T-helper 1 cell treated with Interleukin-12 subunit alpha and Interleukin-12 subunit beta and Interleukin-4 antibody, amounts not matched to agents 30 μg/mL and 1 μg/mL, for 36 hours (primary cell): Measurements from ENCODE around the gene GPR85.
"Not testable (repeated sequence)": the region's sequence is repeated elsewhere in the genome, so short reads cannot be mapped to it uniquely, and the experiment has no call there.

Source experiments
- H3K27ac Mint-ChIP-seq: one replicate; pipeline ENCODE4 v1.8.0; 2021; ENCODE audit warnings: mild to moderate bottlenecking, mixed read lengths
- H3K27me3 Mint-ChIP-seq: one replicate; pipeline ENCODE4 v1.8.0; 2021; ENCODE audit warnings: low read depth, mixed read lengths
- H3K36me3 Mint-ChIP-seq: one replicate; pipeline ENCODE4 v1.8.0; 2021; ENCODE audit warnings: low read depth, mixed read lengths
- H3K4me1 Mint-ChIP-seq: one replicate; pipeline ENCODE4 v1.8.0; 2021; ENCODE audit warnings: low read depth, mixed read lengths
- H3K4me3 Mint-ChIP-seq: one replicate; pipeline ENCODE4 v1.8.0; 2021; ENCODE audit warnings: mild to moderate bottlenecking, moderate library complexity, mixed read lengths
- H3K9me3 Mint-ChIP-seq: one replicate; pipeline ENCODE4 v1.8.0; 2021; ENCODE audit warnings: mixed read lengths

GPR85 gene

GRCh38 chr7:113086431-113086888 lies at the start of gene GPR85:
GPR85 (minus strand) TSS chr7:113086827; CDS start chr7:113084721, 2,106 bp downstream.
- Mint-ChIP-seq H3K9me3 (no peaks in the 10 kb centered on the region), H3K4me3 (peak within 1 kb of the TSS; percentile 56), H3K27me3 (peaks cover 44% of the 10 kb centered on the region), H3K27ac (no peak within 1 kb of the TSS), H3K4me1 (peaks cover 12% of the 10 kb centered on the region), H3K36me3 (no peaks in the 10 kb centered on the region)

DNA sequence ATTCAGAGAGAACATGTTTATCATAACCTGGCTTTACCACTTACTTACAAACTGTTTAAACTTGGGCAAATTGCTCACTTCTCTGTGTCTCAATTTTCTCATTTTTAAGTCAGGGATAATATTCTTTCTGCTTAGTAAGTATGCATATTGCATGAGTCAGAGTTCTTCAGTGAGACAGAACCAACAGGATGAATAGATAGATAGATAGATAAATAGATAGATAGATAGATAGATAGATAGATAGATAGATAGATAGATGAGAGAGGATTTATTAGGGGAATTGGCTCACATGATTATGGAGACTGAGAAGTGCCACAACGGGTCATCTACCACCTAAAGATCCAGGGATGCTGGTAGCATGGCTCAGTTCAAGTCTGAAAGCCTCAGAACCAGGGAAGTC lies 47.4 kb upstream of the GPR85 start:
- no peaks in the 10 kb centered on the region for H3K9me3 Mint-ChIP-seq
- no peaks in the 10 kb centered on the region for H3K4me1 Mint-ChIP-seq
- H3K4me3 Mint-ChIP-seq = no peak overlapping the region

GRCh38 chr7:113131367-113131766 lies 44.7 kb upstream of the GPR85 start:
- H3K36me3 Mint-ChIP-seq = no peaks in the 10 kb centered on the region
- H3K4me1 Mint-ChIP-seq = no peaks in the 10 kb centered on the region
- no peak overlapping the region for H3K27ac Mint-ChIP-seq
- no peaks in the 10 kb centered on the region for H3K9me3 Mint-ChIP-seq
- no peak overlapping the region for H3K4me3 Mint-ChIP-seq
- no peaks in the 10 kb centered on the region for H3K27me3 Mint-ChIP-seq

More for the DNA sequence above, 47.4 kb upstream of the GPR85 start:
- Mint-ChIP-seq H3K36me3 (no peaks in the 10 kb centered on the region), H3K27ac (no peak overlapping the region), H3K27me3 (no peaks in the 10 kb centered on the region)

- H3K27ac Mint-ChIP-seq = no peak overlapping the region
- H3K9me3 Mint-ChIP-seq = no peaks in the 10 kb centered on the region
- H3K4me1 Mint-ChIP-seq = peaks cover 3% of the 10 kb centered on the region
- no peaks in the 10 kb centered on the region for H3K36me3 Mint-ChIP-seq
- H3K27me3 Mint-ChIP-seq = no peaks in the 10 kb centered on the region
- H3K4me3 Mint-ChIP-seq = no peak overlapping the region
Measured at GRCh38 chr7:113128031-113128430, 41.4 kb upstream of the GPR85 start.

- peaks cover 6% of the 10 kb centered on the region for H3K4me1 Mint-ChIP-seq
- no peaks in the 10 kb centered on the region for H3K9me3 Mint-ChIP-seq
- H3K4me3 Mint-ChIP-seq = no peak overlapping the region
- no peaks in the 10 kb centered on the region for H3K36me3 Mint-ChIP-seq
- H3K27me3 Mint-ChIP-seq = no peaks in the 10 kb centered on the region
- no peak overlapping the region for H3K27ac Mint-ChIP-seq
Measured at GRCh38 chr7:113125728-113126127, 39.1 kb upstream of the GPR85 start.

GRCh38 chr7:113122744-113123143 lies 36.1 kb upstream of the GPR85 start:
- no peaks in the 10 kb centered on the region for H3K27me3 Mint-ChIP-seq
- H3K4me1 Mint-ChIP-seq = peaks cover 12% of the 10 kb centered on the region
- peaks cover under 1% of the 10 kb centered on the region for H3K36me3 Mint-ChIP-seq
- no peaks in the 10 kb centered on the region for H3K9me3 Mint-ChIP-seq
- no peak overlapping the region for H3K4me3 Mint-ChIP-seq
- no peak overlapping the region for H3K27ac Mint-ChIP-seq

- peaks cover 4% of the 10 kb centered on the region for H3K36me3 Mint-ChIP-seq
- H3K27me3 Mint-ChIP-seq = no peaks in the 10 kb centered on the region
- H3K4me1 Mint-ChIP-seq = peaks cover 17% of the 10 kb centered on the region
- H3K4me3 Mint-ChIP-seq = no peak overlapping the region
- H3K27ac Mint-ChIP-seq = no peak overlapping the region
- no peaks in the 10 kb centered on the region for H3K9me3 Mint-ChIP-seq
Measured at GRCh38 chr7:113120647-113121046, 34.0 kb upstream of the GPR85 start.

DNA sequence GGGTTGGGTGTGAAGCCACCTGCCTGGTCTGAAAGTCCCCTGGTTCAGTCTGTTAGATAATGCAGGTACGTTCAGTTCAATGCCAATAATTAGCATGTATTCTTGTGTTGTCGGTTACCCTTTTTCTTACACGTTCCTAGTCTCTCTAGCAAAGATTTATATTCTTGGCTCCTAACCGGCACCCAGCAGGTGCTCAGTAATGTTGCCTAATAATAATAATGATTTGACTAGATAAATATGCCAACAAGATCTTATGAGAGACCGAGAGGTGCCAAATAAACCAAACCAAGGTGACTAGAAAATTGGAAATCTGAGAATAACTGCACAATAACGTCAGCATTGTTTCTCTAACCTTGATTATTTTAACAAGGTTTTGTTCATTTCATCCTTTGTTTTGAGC lies 32.8 kb upstream of the GPR85 start:
- Mint-ChIP-seq H3K4me3 (no peak overlapping the region), H3K27me3 (no peaks in the 10 kb centered on the region), H3K9me3 (no peaks in the 10 kb centered on the region), H3K36me3 (peaks cover 4% of the 10 kb centered on the region), H3K4me1 (peaks cover 17% of the 10 kb centered on the region), H3K27ac (no peak overlapping the region)

GRCh38 chr7:113118074-113118959 lies 31.7 kb upstream of the GPR85 start, which contains the start of gene SMIM30:
SMIM30 (minus strand) TSS chr7:113118554; CDS start chr7:113117578, 976 bp downstream.
- H3K4me3 Mint-ChIP-seq = peak within 1 kb of the TSS; percentile 91
- H3K4me1 Mint-ChIP-seq = peaks cover 20% of the 10 kb centered on the region
- H3K9me3 Mint-ChIP-seq = no peaks in the 10 kb centered on the region
- peak within 1 kb of the TSS; percentile 87 for H3K27ac Mint-ChIP-seq
- no peaks in the 10 kb centered on the region for H3K27me3 Mint-ChIP-seq
- H3K36me3 Mint-ChIP-seq = peaks cover 4% of the 10 kb centered on the region

- H3K27me3 Mint-ChIP-seq, H3K9me3 Mint-ChIP-seq, H3K36me3 Mint-ChIP-seq: not testable (repeated sequence)
- H3K27ac Mint-ChIP-seq = peak overlapping the region; percentile 43
- H3K4me1 Mint-ChIP-seq = peaks cover 16% of the 10 kb centered on the region
- peak overlapping the region; percentile 56 for H3K4me3 Mint-ChIP-seq
Measured at GRCh38 chr7:113117374-113117774, 30.7 kb upstream of the GPR85 start.

- H3K4me3 Mint-ChIP-seq = no peak overlapping the region
- H3K27me3 Mint-ChIP-seq = no peaks in the 10 kb centered on the region
- H3K4me1 Mint-ChIP-seq = peaks cover 12% of the 10 kb centered on the region
- no peak overlapping the region for H3K27ac Mint-ChIP-seq
- H3K36me3 Mint-ChIP-seq = peaks cover 6% of the 10 kb centered on the region
- H3K9me3 Mint-ChIP-seq = no peaks in the 10 kb centered on the region
Measured at GRCh38 chr7:113113912-113114311, 27.3 kb upstream of the GPR85 start.

DNA sequence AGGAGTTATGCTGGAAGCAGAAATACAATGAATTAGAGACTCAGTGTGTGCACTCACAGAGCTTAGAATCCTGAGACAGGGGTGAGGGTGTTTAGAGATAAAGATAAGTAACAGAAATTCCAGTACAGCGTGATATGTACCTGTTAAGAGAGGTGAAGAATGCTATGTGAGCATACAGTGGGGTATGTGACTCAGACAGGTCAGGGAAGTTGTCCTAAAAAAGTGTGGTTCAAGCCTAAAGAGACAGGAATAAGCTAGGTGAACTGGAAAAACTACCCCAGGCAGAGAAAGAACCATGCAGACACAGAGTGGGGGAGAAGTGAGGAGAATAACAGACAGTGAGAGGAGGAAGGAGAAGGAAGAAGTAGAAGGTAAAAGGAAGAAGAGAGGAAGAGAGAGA lies 23.1 kb upstream of the GPR85 start:
- peaks cover 2% of the 10 kb centered on the region for H3K36me3 Mint-ChIP-seq

DNA sequence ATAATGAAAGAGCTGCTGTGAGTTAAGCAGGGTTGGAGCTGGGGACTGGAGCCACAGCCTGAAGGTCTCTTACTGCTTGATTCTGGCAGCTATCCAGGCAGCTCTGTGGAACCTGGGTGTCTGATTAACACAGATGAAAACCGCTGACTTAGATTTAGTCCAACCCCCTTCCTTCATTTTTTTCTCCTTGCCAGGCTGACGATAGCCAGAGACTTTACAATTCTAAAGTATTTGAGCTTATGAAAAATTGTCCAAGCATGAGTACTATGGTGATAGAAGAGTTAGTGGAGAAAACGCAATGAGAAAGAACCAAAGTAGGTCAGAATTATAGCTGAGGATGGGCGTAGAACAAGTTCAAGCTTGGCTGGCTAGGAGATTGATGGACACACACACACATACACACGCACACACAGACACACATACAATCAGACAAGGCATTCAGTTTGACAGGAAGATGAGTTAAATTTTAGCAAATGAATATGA lies 13.5 kb upstream of the GPR85 start:
- H3K36me3 Mint-ChIP-seq = no peaks in the 10 kb centered on the region
- H3K4me1 Mint-ChIP-seq = no peaks in the 10 kb centered on the region
- H3K4me3 Mint-ChIP-seq = no peak overlapping the region
- no peak overlapping the region for H3K27ac Mint-ChIP-seq
- peaks cover under 1% of the 10 kb centered on the region for H3K27me3 Mint-ChIP-seq
- H3K9me3 Mint-ChIP-seq = no peaks in the 10 kb centered on the region

More for the DNA sequence above, 23.1 kb upstream of the GPR85 start:
- no peak overlapping the region for H3K27ac Mint-ChIP-seq
- H3K27me3 Mint-ChIP-seq = no peaks in the 10 kb centered on the region
- H3K4me3 Mint-ChIP-seq = no peak overlapping the region
- H3K4me1 Mint-ChIP-seq = peaks cover 5% of the 10 kb centered on the region
- no peaks in the 10 kb centered on the region for H3K9me3 Mint-ChIP-seq

GRCh38 chr7:113099284-113099919 lies 12.8 kb upstream of the GPR85 start:
- Mint-ChIP-seq H3K4me3 (no peak overlapping the region), H3K4me1 (no peaks in the 10 kb centered on the region), H3K9me3 (no peaks in the 10 kb centered on the region), H3K36me3 (no peaks in the 10 kb centered on the region), H3K27me3 (peaks cover 2% of the 10 kb centered on the region), H3K27ac (no peak overlapping the region)
